GM12878 (cell line): ENCODE results near the gene QSOX2. TPM values are rescaled to one million over a fixed set of nuclear protein-coding genes. Genes with fewer than 3 reads are reported as not detected.

ENCODE experiments used
- ATAC-seq: fragments of 200-7000 bp; cut with Tn5 transposase; 3 replicates; pipeline ENCODE4 v1.9.1; 2020; ENCODE audit warnings: mild to moderate bottlenecking, moderate library complexity
- BruUV-seq: library from RNA; stranded (reverse); fragments of 400-500 nt; replicated peaks from 2 replicates; lab custom pipeline; 2021; lab: Mats Ljungman, UMichigan
- CTCF ChIA-PET: fragments of 300-600 bp; sonication (Branson Sonifier 250); formaldehyde crosslinking; extraction: SDS; loops from one replicate; lab custom pipeline; 2021; ENCODE audit warnings: inconsistent platforms; lab: Yijun Ruan, JAX
- POLR2A ChIA-PET: fragments of 350-600 bp; formaldehyde crosslinking; extraction: SDS; loops from one replicate; lab custom pipeline; 2021; ENCODE audit warnings: inconsistent platforms; lab: Charles Lee
- RAD21 ChIA-PET: fragments of 300-600 bp; sonication (Branson Sonifier 250); formaldehyde crosslinking; loops from one replicate; lab custom pipeline; 2023; ENCODE audit warnings: antibody characterized with exemption; ENCODE audit not compliant: unreplicated experiment; lab: Charles Lee
- SMC1A ChIA-PET: fragments of 300-600 bp; sonication (Branson Sonifier 250); formaldehyde crosslinking; loops from one replicate; lab custom pipeline; 2023; ENCODE audit not compliant: unreplicated experiment, uncharacterized antibody; lab: Charles Lee
- DNase-seq: peaks from one replicate; pipeline ENCODE4 v3.0.0-alpha.2; 2011; ENCODE audit warnings: low read depth, low spot score
- FAIRE-seq: peaks from 3 replicates; lab custom pipeline; 2011; peaks lifted over from hg19 to GRCh38; lab: Jason Lieb, UNC
- H2AFZ ChIP-seq: 2 replicates; pipeline ENCODE4 v1.6.0; 2011; ENCODE audit warnings: low read depth, low read length, control low read depth; ENCODE audit not compliant: control insufficient read depth
- H3K27ac ChIP-seq: 2 replicates; pipeline ENCODE4 v1.5.1; 2011; ENCODE audit warnings: control low read depth; ENCODE audit not compliant: control insufficient read depth, insufficient read depth
- H3K27me3 ChIP-seq, 2 experiments: replicated peaks in 1 of 2; 2 replicates each; pipeline versions ENCODE4 v1.6.0 to v1.6.1; 2011; ENCODE audit warnings: low read length in 1 of 2; ENCODE audit not compliant: control insufficient read depth in 2 of 2, insufficient read depth in 2 of 2
- H3K36me3 ChIP-seq, 2 experiments: 2 replicates each; pipeline ENCODE4 v1.5.1; 2011; ENCODE audit warnings: low read length in 1 of 2; ENCODE audit not compliant: control insufficient read depth in 2 of 2, insufficient read depth in 2 of 2
- H3K4me1 ChIP-seq: 2 replicates; pipeline ENCODE4 v1.6.1; 2011; ENCODE audit warnings: mild to moderate bottlenecking, low read length, moderate library complexity, mixed read lengths; ENCODE audit not compliant: control insufficient read depth, insufficient read depth
- H3K4me2 ChIP-seq: 2 replicates; pipeline ENCODE4 v1.6.0; 2011; ENCODE audit warnings: control low read depth; ENCODE audit not compliant: control insufficient read depth, insufficient read depth
- H3K4me3 ChIP-seq: fragments of 200-600 bp; sonication (generic); 2 replicates; pipeline ENCODE4 v1.5.1; 2016
- H3K79me2 ChIP-seq: 2 replicates; pipeline ENCODE4 v1.6.0; 2011; ENCODE audit warnings: low read length; ENCODE audit not compliant: control insufficient read depth, insufficient read depth
- H3K9ac ChIP-seq: 2 replicates; pipeline ENCODE4 v1.8.0; 2011; ENCODE audit warnings: low read length, control low read depth, mixed read lengths; ENCODE audit not compliant: control insufficient read depth, insufficient read depth
- H3K9me3 ChIP-seq: replicated peaks from 3 replicates; pipeline ENCODE4 v1.5.1; 2011; ENCODE audit warnings: mild to moderate bottlenecking, low read length; ENCODE audit not compliant: control insufficient read depth, insufficient read depth
- H4K20me1 ChIP-seq: 2 replicates; pipeline ENCODE4 v1.6.0; 2011; ENCODE audit not compliant: control insufficient read depth, insufficient read depth
- FOXM1 ChIP-seq: IDR thresholded peaks from 2 replicates; pipeline ENCODE4 v1.6.1; 2012; ENCODE audit warnings: low read depth, mild to moderate bottlenecking, inconsistent platforms, low read length, moderate library complexity
- HDAC2 ChIP-seq: fragments of 200-600 bp; sonication (generic); IDR thresholded peaks from 2 replicates; pipeline ENCODE4 v1.6.1; 2017
- LARP7 ChIP-seq: fragments of 450-650 bp; IDR thresholded peaks from 2 replicates; pipeline ENCODE4 v1.6.1; 2017; ENCODE audit warnings: mild to moderate bottlenecking
- MTA3 ChIP-seq: IDR thresholded peaks from 2 replicates; pipeline ENCODE4 v1.6.1; 2012; ENCODE audit warnings: low read length, inconsistent platforms, borderline replicate concordance
- NKRF ChIP-seq: fragments of 450-650 bp; conservative IDR thresholded peaks from 2 replicates; pipeline ENCODE4 v1.6.1; 2017; ENCODE audit warnings: mild to moderate bottlenecking, moderate library complexity
- PBX3 ChIP-seq: IDR thresholded peaks from 2 replicates; pipeline ENCODE4 v1.6.1; 2011; ENCODE audit warnings: mild to moderate bottlenecking, low read depth, low read length, moderate library complexity; ENCODE audit not compliant: insufficient replicate concordance
- RELB ChIP-seq: fragments of 450-650 bp; IDR thresholded peaks from 2 replicates; pipeline ENCODE4 v1.6.1; 2017; ENCODE audit warnings: low read depth, mild to moderate bottlenecking, moderate library complexity
- SKIL ChIP-seq: fragments of 450-650 bp; IDR thresholded peaks from 2 replicates; pipeline ENCODE4 v1.6.1; 2017; ENCODE audit warnings: mild to moderate bottlenecking, low read depth, inconsistent platforms; ENCODE audit not compliant: poor library complexity, severe bottlenecking
- SMARCA5 ChIP-seq: fragments of 450-650 bp; IDR thresholded peaks from 2 replicates; pipeline ENCODE4 v1.6.1; 2017; ENCODE audit warnings: mild to moderate bottlenecking
- WGBS: methylation state at CpG from one replicate; pipeline ENCODE4 v1.1.6; 2016; ENCODE audit warnings: low lambda C conversion rate; ENCODE audit not compliant: insufficient replicate concordance, insufficient coverage; ENCODE audit errors: missing lambda C conversion rate; 5-methylcytosine and 5-hydroxymethylcytosine counted together
- in situ Hi-C: fragments of 300-500 bp; cut with MboI; formaldehyde crosslinking; loops from 9 replicates; pipeline ENCODE4 v1.14.3; 2018; ENCODE audit warnings: mixed read lengths
- intact Hi-C: fragments of 100-400 bp; cut with micrococcal nuclease; formaldehyde crosslinking; loops from one replicate; pipeline ENCODE4 v1.14.2; 2022; ENCODE audit not compliant: unreplicated experiment
- polyA plus RNA-seq, 11 experiments: library from polyadenylated mRNA; depleted of rRNA in 4 of 11; unstranded in 6 of 11; stranded (reverse) in 5 of 11; fragments of >200 nt; fragmentation: Nextera tagmentation in 4 of 11; fragmentation: Illumina TruSeq in 1 of 11; extraction: Ambion mirVana in 4 of 11; extraction: Trizol in 1 of 11; gene quantifications; 1 replicate in 1 of 11; 2 replicates in 10 of 11; pipeline versions ENCODE4 v1.2.1 to v1.2.3, GENCODE V29; 2011 to 2016; ENCODE audit warnings: inconsistent platforms in 2 of 11, missing spikeins in 2 of 11, low read depth in 1 of 11
- total RNA-seq, 4 experiments: library from RNA; depleted of rRNA in 3 of 4; stranded (reverse); fragments of >200 nt in 3 of 4; fragmentation: Illumina TruSeq in 1 of 4; extraction: Trizol in 1 of 4; gene quantifications; 2 replicates each; pipeline versions ENCODE4 v1.2.1 to v1.2.3, GENCODE V29; 2013 to 2021

Gene QSOX2
- total and polyA plus RNA-seq, 10 of the 15 experiments (the other 5 are each of a cell fraction or from before 2014, with no cell fraction given) = 0.34 to 16.1 (median 8.2) TPM

DNA sequence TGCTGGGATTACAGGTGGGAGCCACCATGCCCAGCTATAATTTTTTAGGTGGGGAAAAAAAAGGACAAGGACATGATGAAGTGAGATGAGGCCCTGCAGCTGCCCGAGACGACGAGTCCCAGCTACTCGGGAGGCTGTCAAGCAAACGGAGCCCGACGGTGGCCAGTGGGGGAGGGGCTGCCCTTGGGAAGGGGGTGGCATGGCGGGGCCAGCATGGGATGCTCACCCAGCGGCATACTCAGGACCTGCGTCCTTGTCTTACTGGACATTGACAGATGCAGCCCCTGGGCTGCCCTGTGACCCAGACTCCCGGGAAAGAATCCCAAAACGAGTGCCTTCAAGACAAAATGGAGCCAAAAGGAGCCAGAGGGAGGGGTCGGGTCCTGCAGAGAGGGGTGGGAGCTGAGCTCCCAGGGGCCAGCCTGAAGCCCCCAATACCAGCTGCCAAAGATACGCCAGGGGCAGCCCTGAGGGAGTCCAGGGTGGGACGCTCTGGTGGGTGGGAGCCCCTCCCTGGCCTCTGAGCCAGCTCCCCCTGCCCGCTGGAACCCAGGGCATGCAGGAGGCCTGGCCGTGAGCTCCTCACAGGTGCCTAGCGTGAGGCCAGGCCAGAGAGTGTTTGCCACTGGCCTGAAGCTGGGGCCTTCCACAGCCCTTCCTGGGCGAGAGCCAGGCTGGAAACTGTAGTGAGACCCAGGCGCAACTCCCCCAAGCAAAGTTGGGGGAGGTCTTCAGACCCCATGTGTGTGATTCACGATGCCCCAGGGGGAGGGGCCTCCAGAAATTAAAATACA is 42.5 kb upstream of the QSOX2 start:
- FAIRE-seq (no peak), ATAC-seq (no peak), DNase-seq (no peak)
- WGBS = 57% methylated on average over 21 of the region's 21 CpGs
- H3K4me1 ChIP-seq = no peaks in the 10 kb centered on the region
- H4K20me1 ChIP-seq = no peaks in the 10 kb centered on the region
- no peak overlapping the region for H2AFZ ChIP-seq
- TF ChIP-seq SKIL (no peak), PBX3 (no peak), MTA3 (no peak), HDAC2 (no peak), LARP7 (no peak), NKRF (no peak), FOXM1 (no peak), SMARCA5 (no peak), RELB (no peak)
- H3K4me2 ChIP-seq = no peak overlapping the region
- ChIA-PET POLR2A (no interaction called here), CTCF (no interaction called here), RAD21 (no interaction called here), SMC1A (no interaction called here)
- H3K4me3 ChIP-seq = no peak overlapping the region
- no peaks in the 10 kb centered on the region for H3K27me3 ChIP-seq
- no peak overlapping the region for H3K27ac ChIP-seq
- H3K9me3 ChIP-seq = no peaks in the 10 kb centered on the region; the same call in 2 of the 3 replicates
- intact Hi-C loops (loop anchor here (10.0 kb wide), 1 partner anchor 323 kb away; the partner anchor contains the start of gene UBAC1), in situ Hi-C loops (no loop called here)
- BruUV-seq = no TSS peak
- no peaks in the 10 kb centered on the region for H3K36me3 ChIP-seq
- no peak overlapping the region for H3K9ac ChIP-seq
- H3K79me2 ChIP-seq = no peaks in the 10 kb centered on the region
